BE2C (cell line): ENCODE data around the gene HEBP1.

ENCODE experiments used
- DNase-seq: peaks from one replicate; pipeline ENCODE4 v3.0.0-alpha.2; 2020
- H3K27me3 ChIP-seq: fragments of 250-450 bp; sonication (Bioruptor Pico); 2 replicates; pipeline ENCODE4 v1.5.1; 2020; ENCODE audit warnings: mild to moderate bottlenecking
- H3K36me3 ChIP-seq: fragments of 250-450 bp; sonication (Bioruptor Pico); 2 replicates; pipeline ENCODE4 v1.5.1; 2020; ENCODE audit warnings: mild to moderate bottlenecking
- H3K4me1 ChIP-seq: fragments of 250-450 bp; sonication (Bioruptor Pico); 2 replicates; pipeline ENCODE4 v1.5.1; 2020
- H3K4me3 ChIP-seq: 2 replicates; pipeline ENCODE4 v1.5.1; 2011; ENCODE audit warnings: low read depth, low read length
- H3K9me3 ChIP-seq: fragments of 250-450 bp; sonication (Bioruptor Pico); 2 replicates; pipeline ENCODE4 v1.5.1; 2020
- TF ChIP-seq, protein P1 (sequence below): IDR thresholded peaks from 2 replicates; pipeline ENCODE4 v1.5.1; 2012; ENCODE audit warnings: mild to moderate bottlenecking, low read depth, low read length

HEBP1 gene

GRCh38 chr12:12974211-12974610, 25.9 kb downstream of the HEBP1 start:
- Histone ChIP-seq H3K27me3 (no peaks in the 10 kb centered on the region), H3K4me3 (no peak overlapping the region), H3K36me3 (no peaks in the 10 kb centered on the region), H3K4me1 (no peaks in the 10 kb centered on the region), H3K9me3 (no peaks in the 10 kb centered on the region; the same call in 1 of the 2 replicates)
- no peak for DNase-seq
- TF ChIP-seq, protein P1, sequence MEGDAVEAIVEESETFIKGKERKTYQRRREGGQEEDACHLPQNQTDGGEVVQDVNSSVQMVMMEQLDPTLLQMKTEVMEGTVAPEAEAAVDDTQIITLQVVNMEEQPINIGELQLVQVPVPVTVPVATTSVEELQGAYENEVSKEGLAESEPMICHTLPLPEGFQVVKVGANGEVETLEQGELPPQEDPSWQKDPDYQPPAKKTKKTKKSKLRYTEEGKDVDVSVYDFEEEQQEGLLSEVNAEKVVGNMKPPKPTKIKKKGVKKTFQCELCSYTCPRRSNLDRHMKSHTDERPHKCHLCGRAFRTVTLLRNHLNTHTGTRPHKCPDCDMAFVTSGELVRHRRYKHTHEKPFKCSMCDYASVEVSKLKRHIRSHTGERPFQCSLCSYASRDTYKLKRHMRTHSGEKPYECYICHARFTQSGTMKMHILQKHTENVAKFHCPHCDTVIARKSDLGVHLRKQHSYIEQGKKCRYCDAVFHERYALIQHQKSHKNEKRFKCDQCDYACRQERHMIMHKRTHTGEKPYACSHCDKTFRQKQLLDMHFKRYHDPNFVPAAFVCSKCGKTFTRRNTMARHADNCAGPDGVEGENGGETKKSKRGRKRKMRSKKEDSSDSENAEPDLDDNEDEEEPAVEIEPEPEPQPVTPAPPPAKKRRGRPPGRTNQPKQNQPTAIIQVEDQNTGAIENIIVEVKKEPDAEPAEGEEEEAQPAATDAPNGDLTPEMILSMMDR, result no peak

GRCh38 chr12:12973019-12973418, 27.0 kb downstream of the HEBP1 start:
- H3K36me3 ChIP-seq, result no peaks in the 10 kb centered on the region
- DNase-seq, result no peak
- H3K4me3 ChIP-seq, result no peak overlapping the region
- TF ChIP-seq, protein P1, result no peak
- no peaks in the 10 kb centered on the region for H3K4me1 ChIP-seq
- H3K9me3 ChIP-seq, result no peaks in the 10 kb centered on the region; the same call in 1 of the 2 replicates
- H3K27me3 ChIP-seq, result peaks cover 4% of the 10 kb centered on the region; the same call in 1 of the 2 replicates

GRCh38 chr12:12965836-12966235, 34.2 kb downstream of the HEBP1 start:
- H3K9me3 ChIP-seq, result no peaks in the 10 kb centered on the region
- no peaks in the 10 kb centered on the region for H3K4me1 ChIP-seq
- TF ChIP-seq, protein P1, result no peak
- H3K27me3 ChIP-seq, result peaks cover 11% of the 10 kb centered on the region
- no peak for DNase-seq
- no peaks in the 10 kb centered on the region for H3K36me3 ChIP-seq
- no peak overlapping the region for H3K4me3 ChIP-seq

DNA sequence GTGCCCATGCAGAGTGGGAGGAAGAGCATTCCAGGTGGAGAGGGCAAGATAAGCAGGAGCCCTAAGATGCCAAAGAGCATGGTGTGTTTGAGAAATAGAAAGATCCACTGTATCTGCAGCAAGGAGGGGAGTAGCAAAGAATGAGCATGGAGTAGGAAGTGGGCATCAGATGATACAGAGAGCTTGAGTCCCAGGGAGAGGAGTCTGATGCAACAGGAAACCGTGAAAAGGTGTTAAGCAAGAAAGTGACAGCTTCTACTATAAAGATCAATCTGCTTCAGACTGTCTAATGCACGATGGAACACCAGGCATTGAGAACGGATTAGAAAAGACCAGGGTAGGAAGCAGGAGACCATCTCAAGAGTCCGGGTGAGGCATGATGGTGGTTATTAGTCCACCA, 35.8 kb downstream of the HEBP1 start:
- TF ChIP-seq, protein P1, result no peak
- H3K9me3 ChIP-seq, result no peaks in the 10 kb centered on the region
- DNase-seq, result no peak

GRCh38 chr12:12960639-12961209, 39.3 kb downstream of the HEBP1 start:
- H3K36me3 ChIP-seq, result no peaks in the 10 kb centered on the region
- TF ChIP-seq, protein P1, result no peak
- H3K27me3 ChIP-seq, result peaks cover 6% of the 10 kb centered on the region
- no peak for DNase-seq
- no peaks in the 10 kb centered on the region for H3K4me1 ChIP-seq
- no peaks in the 10 kb centered on the region for H3K9me3 ChIP-seq
- H3K4me3 ChIP-seq, result no peak overlapping the region

More for the DNA sequence above, 35.8 kb downstream of the HEBP1 start:
- no peaks in the 10 kb centered on the region for H3K4me1 ChIP-seq
- H3K4me3 ChIP-seq, result no peak overlapping the region
- H3K27me3 ChIP-seq, result peaks cover 11% of the 10 kb centered on the region
- no peaks in the 10 kb centered on the region for H3K36me3 ChIP-seq

- no peak overlapping the region for H3K4me3 ChIP-seq
- H3K36me3 ChIP-seq, result no peaks in the 10 kb centered on the region
- DNase-seq, result no peak
- TF ChIP-seq, protein P1, result no peak
- no peaks in the 10 kb centered on the region for H3K27me3 ChIP-seq
- H3K4me1 ChIP-seq, result no peaks in the 10 kb centered on the region
- H3K9me3 ChIP-seq, result no peaks in the 10 kb centered on the region
Observed at GRCh38 chr12:12958886-12959285, 41.2 kb downstream of the HEBP1 start.
